T-cell (primary cell): ENCODE measurements around the gene MSMP. TPM values are rescaled to one million over a fixed set of nuclear protein-coding genes. Genes with fewer than 3 reads are reported as not detected.
A peak's percentile ranks its signal among the peaks of the same experiment; 100 is the strongest.

Source experiments
- ATAC-seq, 4 experiments: fragments of 200-7000 bp in 3 of 4; fragments of 150-1000 bp in 1 of 4; cut with Tn5 transposase; replicated peaks in 1 of 4; 1 replicate in 3 of 4; 2 replicates in 1 of 4; pipeline ENCODE4 v1.10.0; 2021; ENCODE audit warnings: moderate library complexity in 3 of 4, mild to moderate bottlenecking in 2 of 4, moderate number of reproducible peaks in 1 of 4
- CTCF ChIA-PET, 2 donors: fragments of 300-600 bp; sonication (Branson Sonifier 250); formaldehyde crosslinking; loops; one replicate each; lab custom pipeline; 2022; ENCODE audit warnings: antibody characterized with exemption in 2 of 2; lab: Charles Lee
- POLR2A ChIA-PET, 2 donors: fragments of 300-600 bp; sonication (Branson Sonifier 250); formaldehyde crosslinking; loops; one replicate each; lab custom pipeline; 2022; ENCODE audit warnings: antibody characterized with exemption in 2 of 2; lab: Charles Lee
- DNase-seq, 35 experiments: peaks; one replicate each; pipeline versions ENCODE4 v3.0.0 to v3.0.0-alpha.2; 2013 to 2023
- H3K27ac ChIP-seq: one replicate; pipeline ENCODE4 v1.5.1; 2013; ENCODE audit warnings: low read length
- H3K27me3 ChIP-seq, 2 experiments: replicated peaks in 1 of 2; 1 replicate in 1 of 2; 2 replicates in 1 of 2; pipeline versions ENCODE4 v1.6.1 to v1.7.0; 2013; ENCODE audit warnings: low read length in 1 of 2, mixed read lengths in 1 of 2; ENCODE audit not compliant: control insufficient read depth in 2 of 2, insufficient read depth in 2 of 2; ENCODE audit errors: extremely low read depth in 1 of 2
- H3K36me3 ChIP-seq, 2 donors: 1 replicate in 1 of 2; 2 replicates in 1 of 2; pipeline versions ENCODE4 v1.6.1 to v1.7.0; 2013; ENCODE audit warnings: low read length in 1 of 2; ENCODE audit not compliant: control insufficient read depth in 2 of 2, insufficient read depth in 1 of 2; ENCODE audit errors: extremely low read depth in 1 of 2
- H3K4me1 ChIP-seq, 2 experiments: 1 replicate in 1 of 2; 2 replicates in 1 of 2; pipeline versions ENCODE4 v1.6.1 to v1.7.0; 2013; ENCODE audit warnings: low read length in 2 of 2, mixed read lengths in 1 of 2; ENCODE audit not compliant: insufficient read depth in 2 of 2, control insufficient read depth in 1 of 2; ENCODE audit errors: extremely low read depth in 1 of 2
- H3K4me3 ChIP-seq, 2 donors: 1 replicate in 1 of 2; 2 replicates in 1 of 2; pipeline versions ENCODE4 v1.5.1 to v1.7.0; 2013; ENCODE audit warnings: mild to moderate bottlenecking in 2 of 2, low read length in 1 of 2, moderate library complexity in 1 of 2; ENCODE audit not compliant: control insufficient read depth in 1 of 2; ENCODE audit errors: extremely low read depth in 1 of 2
- H3K9me3 ChIP-seq: 2 replicates; pipeline ENCODE4 v1.7.0; 2013
- H3K27ac Mint-ChIP-seq, 2 donors: one replicate each; pipeline ENCODE4 v1.8.0; 2020 to 2021; ENCODE audit warnings: mild to moderate bottlenecking in 2 of 2, mixed read lengths in 2 of 2
- H3K27me3 Mint-ChIP-seq, 2 donors: one replicate each; pipeline ENCODE4 v1.8.0; 2021 to 2022; ENCODE audit warnings: mixed read lengths in 2 of 2
- H3K36me3 Mint-ChIP-seq: one replicate; pipeline ENCODE4 v1.8.0; 2021; ENCODE audit warnings: mixed read lengths
- H3K4me1 Mint-ChIP-seq, 3 donors: one replicate each; pipeline ENCODE4 v1.8.0; 2020 to 2022; ENCODE audit warnings: mixed read lengths in 3 of 3, mild to moderate bottlenecking in 1 of 3
- H3K4me3 Mint-ChIP-seq, 3 donors: one replicate each; pipeline ENCODE4 v1.8.0; 2020 to 2022; ENCODE audit warnings: mild to moderate bottlenecking in 3 of 3, mixed read lengths in 3 of 3, moderate library complexity in 3 of 3
- H3K9me3 Mint-ChIP-seq, 3 donors: one replicate each; pipeline ENCODE4 v1.8.0; 2020 to 2022; ENCODE audit warnings: mixed read lengths in 3 of 3
- WGBS: methylation state at CpG from one replicate; pipeline ENCODE4 v1.1.5; 2013; ENCODE audit warnings: missing lambda C conversion rate; ENCODE audit not compliant: insufficient coverage; 5-methylcytosine and 5-hydroxymethylcytosine counted together
- total RNA-seq, 35 experiments: library from RNA in 6 of 35; stranded (reverse) in 6 of 35; fragments of 120-200 nt in 1 of 35; gene quantifications; one replicate each; pipeline versions ENCODE4 v1.2.1 to v1.2.4 and lab custom pipeline; 2013 to 2026

MSMP gene
- total RNA-seq, 5 donors from 2014 or later (not counting 1 experiment from before 2014, with no cell fraction given): 1.6 to 5.1 (median 1.6) TPM; not detected in 2

DNA sequence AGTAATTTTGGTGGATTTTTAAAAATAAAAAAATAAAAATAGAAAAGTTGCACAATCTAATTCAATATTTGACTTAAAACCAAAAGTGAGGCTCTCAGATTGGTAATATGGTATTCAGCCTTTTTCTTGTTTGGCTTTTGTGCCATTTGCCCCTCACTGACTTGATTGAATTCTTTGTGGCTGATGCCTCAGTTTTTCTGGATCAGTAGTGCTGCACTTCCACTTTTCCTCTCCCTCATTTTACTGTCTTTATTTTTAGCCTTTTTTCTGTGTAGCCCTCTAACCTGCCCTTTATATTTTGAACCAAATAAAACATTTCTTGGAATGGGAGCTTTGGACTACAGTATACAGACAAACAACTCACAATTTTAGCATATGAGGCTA, 3.8 kb upstream of the MSMP start:
- peaks cover 0 to 15% of the 10 kb centered on the region in 2 donors for H3K36me3 ChIP-seq
- peak overlapping the region; percentile 88 to 94 (median 92) for H3K4me3 Mint-ChIP-seq
- H3K27me3 Mint-ChIP-seq: no peaks in the 10 kb centered on the region
- peaks cover 2 to 18% of the 10 kb centered on the region in 2 experiments for H3K4me1 ChIP-seq
- DNase-seq (no peak), ATAC-seq (no peak)
- no peaks in the 10 kb centered on the region for H3K9me3 ChIP-seq
- peak overlapping the region; percentile 71 to 92 for H3K27ac Mint-ChIP-seq
- peaks cover 58 to 62% (median 61%) of the 10 kb centered on the region in 3 donors for H3K4me1 Mint-ChIP-seq
- H3K27me3 ChIP-seq: no peaks in the 10 kb centered on the region
- peak overlapping the region in 1 of 2 donors; percentile 83 for H3K4me3 ChIP-seq
- ChIA-PET CTCF (interaction anchor here (0.6 to 1.4 kb wide), 2 partner anchors 32 to 1417 kb away, joined by 3 to 5 read pairs; no protein-coding TSS in a partner anchor), POLR2A (no interaction called here)
- H3K36me3 Mint-ChIP-seq: peaks cover 21% of the 10 kb centered on the region
- H3K9me3 Mint-ChIP-seq: no peaks in the 10 kb centered on the region
- H3K27ac ChIP-seq: peak overlapping the region; percentile 74

DNA sequence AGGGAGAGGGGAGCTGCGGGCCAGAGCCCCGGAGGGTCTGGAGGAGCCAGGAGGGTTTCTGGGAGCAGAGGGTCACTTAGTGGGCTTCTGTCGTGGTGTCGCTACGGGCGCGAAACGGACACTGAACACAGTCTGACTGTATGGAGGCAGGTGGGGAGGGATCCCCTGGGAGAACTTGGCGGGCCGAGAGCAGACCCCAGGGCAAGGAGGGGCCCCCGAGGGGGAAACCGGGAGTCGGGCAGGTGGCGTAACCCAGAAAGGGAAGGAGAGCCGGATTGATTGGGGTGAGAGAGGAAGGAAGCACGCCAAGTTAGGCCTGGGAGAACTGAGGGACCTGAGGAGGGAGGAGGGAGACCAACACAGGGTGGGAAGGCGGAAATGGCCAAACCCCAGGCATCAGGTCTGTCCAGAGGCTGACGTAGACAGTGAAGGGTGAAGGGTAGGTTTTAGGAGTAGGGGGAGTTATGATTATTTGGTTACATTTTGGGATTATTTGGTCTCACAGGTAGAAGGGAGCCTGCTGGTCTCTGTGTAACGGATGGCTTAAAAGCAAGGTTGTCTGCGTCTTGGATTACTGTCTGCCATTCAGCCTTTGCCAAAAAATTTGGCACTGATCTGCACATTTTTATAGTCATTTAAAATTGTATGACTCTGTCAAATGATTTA, 3.3 kb upstream of the MSMP start:
- Mint-ChIP-seq H3K9me3 (no peaks in the 10 kb centered on the region), H3K36me3 (peaks cover 24% of the 10 kb centered on the region), H3K4me1 (peaks cover 58 to 62% (median 60%) of the 10 kb centered on the region in 3 donors), H3K27me3 (no peaks in the 10 kb centered on the region), H3K27ac (peak overlapping the region; percentile 92 to 94), H3K4me3 (peak overlapping the region; percentile 88 to 94 (median 92))
- ATAC-seq (peak; percentile 5 to 17 (median 12)), DNase-seq (peak in 3 of 35 experiments; percentile 13 to 35 (median 14))
- CTCF ChIA-PET: interaction anchor here (0.6 to 2.4 kb wide), 19 partner anchors 9 to 1416 kb away, joined by 3 to 13 read pairs (median 3); partner anchors contain the start of genes CCDC107 (in 1 of the 2), GBA2 (in 1 of the 2) and RMRP (in 1 of the 2)
- Histone ChIP-seq H3K4me1 (peaks cover 2 to 18% of the 10 kb centered on the region in 2 experiments), H3K9me3 (no peaks in the 10 kb centered on the region), H3K4me3 (peak overlapping the region; percentile 83 to 85), H3K27ac (peak overlapping the region; percentile 74), H3K36me3 (peaks cover 3 to 20% of the 10 kb centered on the region in 2 donors), H3K27me3 (no peaks in the 10 kb centered on the region)
- 4% methylated on average over 19 of the region's 20 CpGs for WGBS
- POLR2A ChIA-PET: interaction anchor here in 1 of 2 donors (0.5 kb wide), 1 partner anchor 31 kb away, joined by 3 read pairs; no protein-coding TSS in a partner anchor

DNA sequence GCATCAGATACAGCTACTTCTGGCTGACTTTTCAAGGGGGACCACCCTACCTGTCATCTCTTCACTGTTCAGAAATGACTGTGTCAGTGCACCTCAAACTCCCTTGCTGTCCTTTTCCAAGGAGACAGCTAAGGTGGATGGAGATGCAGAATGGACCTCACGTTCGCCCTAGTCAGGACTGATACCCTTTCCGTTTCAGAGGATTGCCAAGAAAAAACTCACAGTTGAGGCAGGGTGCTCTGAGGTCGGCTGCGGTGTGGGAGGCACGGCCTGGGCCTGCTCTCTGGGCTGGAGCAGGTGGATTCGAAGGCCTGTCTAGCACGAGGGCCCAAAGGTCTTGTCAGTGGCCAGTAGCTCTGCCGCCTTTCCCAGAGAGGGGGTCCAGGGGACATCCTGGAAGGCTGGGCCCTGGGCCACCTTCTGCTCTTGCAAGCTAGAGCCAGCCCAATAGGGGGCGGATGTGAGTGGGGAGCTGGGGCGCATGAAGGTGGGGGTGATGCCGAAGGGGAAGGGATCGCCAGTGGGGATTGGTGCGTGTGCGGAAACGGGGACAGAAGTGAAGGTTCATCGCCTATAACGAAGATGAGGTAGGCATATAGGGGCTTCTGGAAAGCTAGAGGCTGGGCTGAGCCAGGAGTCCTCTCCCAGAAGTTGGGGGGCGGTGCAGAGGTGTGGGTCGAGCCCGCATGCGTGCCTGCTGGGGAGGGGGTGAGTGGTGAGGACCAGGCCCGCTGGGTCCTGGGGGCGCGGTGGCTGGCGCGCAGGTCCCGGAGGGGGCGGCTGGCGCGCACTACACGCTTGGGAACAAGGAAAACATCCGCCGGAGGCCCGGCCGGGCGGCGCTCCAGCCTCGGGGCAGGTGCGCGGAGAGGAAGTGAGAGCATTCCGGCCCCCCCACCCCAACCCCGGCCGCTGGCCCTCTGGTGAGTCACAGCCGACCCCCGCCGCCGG, 2.5 kb upstream of the MSMP start:
- DNase-seq: peak; percentile 51 to 84 (median 72)
- POLR2A ChIA-PET: interaction anchor here in 1 of 2 donors (0.5 kb wide), 2 partner anchors 27 to 32 kb away, joined by 3 to 6 read pairs; no protein-coding TSS in a partner anchor
- WGBS: 9% methylated on average over 35 of the region's 48 CpGs

DNA sequence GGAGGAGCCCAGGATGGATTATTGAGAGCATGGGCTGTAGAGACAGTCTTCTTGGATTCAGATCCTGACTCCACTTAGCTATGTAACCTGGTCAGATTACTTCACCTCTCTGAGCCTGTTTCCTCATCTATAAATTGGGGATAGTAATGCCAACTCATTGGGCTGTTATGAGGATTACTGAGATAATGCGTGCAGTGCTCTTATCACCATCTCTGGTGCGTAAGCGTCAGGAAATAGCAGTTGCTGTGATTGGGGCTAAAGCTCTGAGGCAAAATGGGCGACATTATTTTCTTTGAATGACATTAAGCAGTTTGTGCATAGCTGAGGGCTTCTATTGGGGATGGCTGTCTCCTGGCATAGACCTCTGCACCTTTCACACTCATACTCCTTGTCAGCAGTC, 995 bp upstream of the MSMP start:
- ATAC-seq (no peak), DNase-seq (no peak)
- H3K27me3 Mint-ChIP-seq: no peaks in the 10 kb centered on the region
- no peaks in the 10 kb centered on the region for H3K9me3 Mint-ChIP-seq
- H3K36me3 Mint-ChIP-seq: peaks cover 23% of the 10 kb centered on the region
- Histone ChIP-seq H3K27ac (no peak overlapping the region), H3K4me3 (no peak overlapping the region), H3K36me3 (peaks cover 5 to 38% of the 10 kb centered on the region in 2 donors), H3K27me3 (no peaks in the 10 kb centered on the region), H3K9me3 (no peaks in the 10 kb centered on the region), H3K4me1 (peaks cover 2 to 26% of the 10 kb centered on the region in 2 experiments)
- WGBS: 100% methylated on average over 3 of the region's 4 CpGs
- CTCF ChIA-PET: interaction anchor here in 1 of 2 donors (0.5 to 2.4 kb wide), 2 partner anchors 45 to 97 kb away, joined by 4 to 13 read pairs; partner anchors contain the start of genes CCDC107 and RMRP
- POLR2A ChIA-PET: interaction anchor here in 1 of 2 donors (0.6 kb wide), 1 partner anchor 619 kb away, joined by 3 read pairs; no protein-coding TSS in a partner anchor
- peaks cover 40 to 59% (median 49%) of the 10 kb centered on the region in 3 donors for H3K4me1 Mint-ChIP-seq
- peak overlapping the region in 2 of 3 donors; percentile 34 to 88 for H3K4me3 Mint-ChIP-seq
- H3K27ac Mint-ChIP-seq: peak overlapping the region; percentile 38 to 94

More for the DNA sequence above, 2.5 kb upstream of the MSMP start:
- no peaks in the 10 kb centered on the region for H3K27me3 ChIP-seq
- H3K4me3 Mint-ChIP-seq: peak overlapping the region; percentile 88 to 94 (median 92)
- H3K4me1 Mint-ChIP-seq: peaks cover 50 to 58% (median 53%) of the 10 kb centered on the region in 3 donors
- CTCF ChIA-PET: interaction anchor here (0.6 to 2.4 kb wide), 20 partner anchors 8 to 832 kb away, joined by 3 to 13 read pairs (median 3); partner anchors contain the start of genes CCDC107 (in 1 of the 2), CREB3 (in 1 of the 2), GBA2 (in 1 of the 2) and RMRP (in 1 of the 2)
- peaks cover 5 to 28% of the 10 kb centered on the region in 2 donors for H3K36me3 ChIP-seq
- peak overlapping the region; percentile 74 for H3K27ac ChIP-seq
- H3K9me3 ChIP-seq: no peaks in the 10 kb centered on the region
- H3K36me3 Mint-ChIP-seq: peaks cover 29% of the 10 kb centered on the region
- peak; percentile 87 to 95 (median 90) for ATAC-seq
- peak overlapping the region; percentile 83 to 85 for H3K4me3 ChIP-seq
- peaks cover 2 to 18% of the 10 kb centered on the region in 2 experiments for H3K4me1 ChIP-seq
- peak overlapping the region; percentile 94 to 95 for H3K27ac Mint-ChIP-seq
- H3K9me3 Mint-ChIP-seq: no peaks in the 10 kb centered on the region
- no peaks in the 10 kb centered on the region for H3K27me3 Mint-ChIP-seq

DNA sequence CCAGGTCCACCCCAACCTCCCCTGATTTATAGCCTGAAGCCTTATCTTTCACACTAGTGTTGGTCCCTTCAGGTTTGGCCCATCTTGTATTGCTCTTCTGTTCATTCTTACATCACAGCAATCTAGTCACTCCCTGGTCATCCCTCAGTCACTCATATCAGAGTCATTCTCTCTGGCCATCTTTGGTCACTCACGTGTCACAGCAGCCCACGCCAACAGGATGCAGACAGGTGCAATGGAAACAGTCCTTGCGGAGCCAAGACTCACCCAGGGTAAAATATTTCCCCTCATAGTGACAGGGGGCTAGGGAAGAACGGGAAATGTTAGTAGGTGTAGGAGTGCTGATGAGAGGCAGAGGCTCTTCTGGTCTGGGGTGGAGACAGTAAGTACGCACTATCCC, 610 bp downstream of the MSMP start:
- no CpG with 5 or more reads among the region's 5 CpGs for WGBS
- H3K27ac ChIP-seq: no peak overlapping the region
- Mint-ChIP-seq H3K9me3 (no peaks in the 10 kb centered on the region), H3K36me3 (peaks cover 23% of the 10 kb centered on the region), H3K4me3 (no peak overlapping the region), H3K4me1 (peaks cover 34 to 51% (median 43%) of the 10 kb centered on the region in 3 donors), H3K27ac (no peak overlapping the region), H3K27me3 (no peaks in the 10 kb centered on the region)
- no peak for ATAC-seq
- ChIA-PET POLR2A (no interaction called here), CTCF (interaction anchor here (0.6 to 1.2 kb wide), 3 partner anchors 19 to 75 kb away, joined by 3 to 4 read pairs (median 3); no protein-coding TSS in a partner anchor)
- H3K4me1 ChIP-seq: peaks cover 5 to 34% of the 10 kb centered on the region in 2 experiments
- H3K9me3 ChIP-seq: no peaks in the 10 kb centered on the region
- DNase-seq: no peak
- no peak overlapping the region for H3K4me3 ChIP-seq
- H3K36me3 ChIP-seq: peaks cover 5 to 38% of the 10 kb centered on the region in 2 donors
- H3K27me3 ChIP-seq: no peaks in the 10 kb centered on the region
